Measurements from ENCODE around the gene POLDIP3.

Gene POLDIP3

GRCh38 chr22:42633013-42633412, 18.3 kb upstream of the POLDIP3 start:
- CTCF ChIA-PET = interaction anchor here (2.2 kb wide), 1 partner anchor 11 kb away, joined by 6 read pairs; no protein-coding TSS in a partner anchor
- no peak for DNase-seq (ENCODE audit: extremely low spot score)
- no peak for TF ChIP-seq CTCF (IDR thresholded peaks at IDR 0.05; ENCODE audit: control extremely low read depth, extremely low read depth, low read depth, missing control alignments)
- POLR2A ChIA-PET = no interaction called here

DNA sequence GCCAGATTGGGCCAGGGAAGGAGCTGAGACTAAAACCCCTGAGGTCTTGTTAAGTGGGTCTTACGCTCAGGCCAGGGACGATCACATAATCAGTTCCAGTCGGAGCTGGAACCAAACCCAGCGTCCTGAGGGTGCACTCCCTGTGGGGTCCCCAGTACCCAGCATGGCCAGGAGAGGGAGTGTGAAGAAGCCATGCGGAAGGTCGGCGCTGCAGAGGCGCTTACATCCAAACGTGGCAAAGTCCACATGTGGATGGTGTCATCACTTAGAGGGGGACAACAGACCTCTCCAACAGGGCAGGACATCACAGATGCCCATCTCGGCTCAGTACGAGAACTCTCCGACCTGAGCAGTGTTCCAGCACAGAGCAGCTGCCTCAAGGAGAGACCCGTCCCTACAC, 17.4 kb upstream of the POLDIP3 start:
- DNase-seq (ENCODE audit: extremely low spot score) = no peak
- TF ChIP-seq CTCF (IDR thresholded peaks at IDR 0.05; ENCODE audit: control extremely low read depth, extremely low read depth, low read depth, missing control alignments) = no peak
- CTCF ChIA-PET = interaction anchor here (2.2 kb wide), 1 partner anchor 10 kb away, joined by 6 read pairs; no protein-coding TSS in a partner anchor
- POLR2A ChIA-PET = no interaction called here

- no peak for TF ChIP-seq CTCF (IDR thresholded peaks at IDR 0.05; ENCODE audit: control extremely low read depth, extremely low read depth, low read depth, missing control alignments)
- no peak for DNase-seq (ENCODE audit: extremely low spot score)
- ChIA-PET POLR2A (no interaction called here), CTCF (interaction anchor here (1.1 to 2.2 kb wide), 2 partner anchors 9 to 10 kb away, joined by 3 to 6 read pairs; no protein-coding TSS in a partner anchor)
These were observed 16.4 kb upstream of the POLDIP3 start for GRCh38 chr22:42630901-42631602.

DNA sequence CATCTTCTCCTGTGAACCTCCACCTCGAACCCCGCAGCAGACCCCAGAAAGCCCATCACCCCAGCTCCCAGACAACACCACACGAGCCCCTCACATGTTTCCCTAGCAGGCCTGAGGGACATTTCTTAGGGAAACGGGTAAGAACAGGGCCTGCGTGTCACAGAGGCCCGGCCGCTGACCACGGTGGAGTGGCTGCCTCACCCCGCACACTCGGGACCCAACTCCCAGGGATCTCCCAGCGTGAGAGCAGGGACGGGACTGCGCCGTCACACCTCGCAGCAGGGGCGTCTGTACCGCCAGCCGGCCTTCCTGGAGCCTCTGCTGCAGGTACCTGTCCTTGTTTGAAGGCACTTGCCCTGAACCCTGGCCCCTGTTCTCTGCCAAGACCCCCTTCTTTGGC, 15.5 kb upstream of the POLDIP3 start:
- ChIA-PET CTCF (no interaction called here), POLR2A (interaction anchor here (1.6 kb wide), 1 partner anchor 15 kb away, joined by 5 read pairs; no protein-coding TSS in a partner anchor)

GRCh38 chr22:42627981-42628380, 13.3 kb upstream of the POLDIP3 start:
- no peak for TF ChIP-seq CTCF (IDR thresholded peaks at IDR 0.05; ENCODE audit: control extremely low read depth, extremely low read depth, low read depth, missing control alignments)
- ChIA-PET CTCF (no interaction called here), POLR2A (no interaction called here)
- no peak for DNase-seq (ENCODE audit: extremely low spot score)

More for the DNA sequence above, 15.5 kb upstream of the POLDIP3 start:
- no peak for DNase-seq (ENCODE audit: extremely low spot score)
- no peak for TF ChIP-seq CTCF (IDR thresholded peaks at IDR 0.05; ENCODE audit: control extremely low read depth, extremely low read depth, low read depth, missing control alignments)

DNA sequence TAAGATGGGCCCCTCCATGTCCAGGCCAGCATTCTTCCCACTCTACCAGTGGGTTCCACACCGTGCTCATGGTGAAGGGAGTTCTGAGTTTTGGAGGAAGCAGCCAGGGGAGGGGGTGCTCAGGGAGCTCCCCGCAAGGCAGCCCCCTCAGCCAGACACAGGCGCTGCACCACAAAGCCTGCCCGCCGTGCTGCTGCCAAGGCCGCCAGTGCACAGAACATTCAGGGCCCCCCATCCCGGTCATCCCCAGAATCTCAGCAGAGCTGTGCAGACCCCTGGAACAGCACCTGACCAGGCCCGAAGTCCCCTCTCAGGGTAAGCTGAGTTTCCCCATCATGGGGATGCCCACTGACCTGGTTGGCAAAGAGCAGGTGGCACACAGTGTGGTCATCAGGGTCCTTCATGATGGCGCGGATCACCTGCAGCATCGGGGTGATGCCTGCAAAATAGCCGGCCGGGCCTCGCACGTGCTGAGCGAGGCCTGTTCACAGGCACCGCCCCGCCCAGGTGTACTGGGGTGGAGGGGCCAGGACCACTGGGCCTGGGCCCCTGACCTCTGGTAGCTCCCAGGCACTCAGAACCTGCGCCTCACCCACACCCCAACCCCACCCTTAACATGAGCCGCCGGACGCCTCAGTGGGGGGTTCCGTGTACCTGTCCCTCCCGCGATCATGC, 12.4 kb upstream of the POLDIP3 start:
- no peak for TF ChIP-seq CTCF (IDR thresholded peaks at IDR 0.05; ENCODE audit: control extremely low read depth, extremely low read depth, low read depth, missing control alignments)
- DNase-seq (ENCODE audit: extremely low spot score) = no peak
- ChIA-PET POLR2A (interaction anchor here (1.0 kb wide), 1 partner anchor 12 kb away, joined by 4 read pairs; no protein-coding TSS in a partner anchor), CTCF (interaction anchor here (0.9 kb wide), 1 partner anchor 8 kb away, joined by 3 read pairs; no protein-coding TSS in a partner anchor)
